IMR-90 (cell line): Measurements from ENCODE around the gene PLCG1. TPM values are rescaled to one million over a fixed set of nuclear protein-coding genes. Genes with fewer than 3 reads are reported as not detected.

Experiments
- ATAC-seq: fragments of 200-7000 bp; cut with Tn5 transposase; 2 replicates; pipeline ENCODE4 v1.9.1; 2020; ENCODE audit warnings: low read depth, mild to moderate bottlenecking, moderate library complexity
- BruUV-seq: library from RNA; stranded (reverse); fragments of 400-500 nt; replicated peaks from 2 replicates; lab custom pipeline; 2021; lab: Mats Ljungman, UMichigan
- CTCF ChIA-PET: fragments of 300-600 bp; formaldehyde crosslinking; extraction: SDS; loops from one replicate; lab custom pipeline; 2021; ENCODE audit warnings: antibody characterized with exemption; lab: Yijun Ruan, JAX
- POLR2A ChIA-PET: fragments of 300-600 bp; sonication (Branson Sonifier 250); formaldehyde crosslinking; loops from one replicate; lab custom pipeline; 2022; ENCODE audit warnings: antibody characterized with exemption; ENCODE audit not compliant: unreplicated experiment; lab: Charles Lee
- DNase-seq: peaks from one replicate; pipeline ENCODE4 v3.0.0; 2013
- H2AFZ ChIP-seq: replicated peaks from 2 replicates; pipeline ENCODE3; 2013; ENCODE audit warnings: low read length, mild to moderate bottlenecking; ENCODE audit not compliant: poor library complexity
- H2AK5ac ChIP-seq: 2 replicates; pipeline ENCODE4 v1.6.1; 2013; ENCODE audit warnings: low read depth, low read length, inconsistent platforms
- H2AK9ac ChIP-seq: replicated peaks from 2 replicates; pipeline ENCODE3; 2013; ENCODE audit warnings: mild to moderate bottlenecking, low read depth, low read length, moderate library complexity; ENCODE audit not compliant: poor library complexity
- H2BK120ac ChIP-seq: 2 replicates; pipeline ENCODE4 v1.6.1; 2013; ENCODE audit warnings: low read depth, low read length, inconsistent platforms
- H2BK15ac ChIP-seq: 3 replicates; pipeline ENCODE4 v1.6.1; 2013; ENCODE audit warnings: low read depth, low read length, inconsistent platforms
- H2BK20ac ChIP-seq: 2 replicates; pipeline ENCODE4 v1.6.1; 2013; ENCODE audit warnings: low read depth, mild to moderate bottlenecking, inconsistent platforms, low read length, moderate library complexity
- H2BK5ac ChIP-seq: 2 replicates; pipeline ENCODE4 v1.6.1; 2013; ENCODE audit warnings: mild to moderate bottlenecking, low read depth, low read length, inconsistent platforms; ENCODE audit not compliant: poor library complexity, severe bottlenecking
- H3K14ac ChIP-seq: replicated peaks from 2 replicates; pipeline ENCODE4 v1.6.1; 2013; ENCODE audit warnings: low read depth, low read length, inconsistent platforms
- H3K18ac ChIP-seq: 2 replicates; pipeline ENCODE4 v1.6.1; 2013; ENCODE audit warnings: low read depth, low read length, control low read depth
- H3K23ac ChIP-seq: 2 replicates; pipeline ENCODE4 v1.6.1; 2013; ENCODE audit warnings: low read depth, low read length, inconsistent platforms
- H3K27ac ChIP-seq: 2 replicates; pipeline ENCODE4 v1.5.1; 2013; ENCODE audit warnings: mild to moderate bottlenecking, control low read depth, low read length; ENCODE audit not compliant: insufficient read depth
- H3K27me3 ChIP-seq: 2 replicates; pipeline ENCODE4 v1.6.1; 2013; ENCODE audit warnings: low read length; ENCODE audit not compliant: control insufficient read depth, insufficient read depth
- H3K36me3 ChIP-seq: 2 replicates; pipeline ENCODE4 v1.6.1; 2013; ENCODE audit warnings: low read length, mixed read lengths; ENCODE audit not compliant: control insufficient read depth, insufficient read depth
- H3K4ac ChIP-seq: 2 replicates; pipeline ENCODE4 v1.6.1; 2013; ENCODE audit warnings: low read depth, low read length, inconsistent platforms
- H3K4me1 ChIP-seq: 2 replicates; pipeline ENCODE4 v1.6.1; 2013; ENCODE audit warnings: low read length, mixed read lengths; ENCODE audit not compliant: control insufficient read depth, insufficient read depth
- H3K4me2 ChIP-seq: 2 replicates; pipeline ENCODE4 v1.6.1; 2013; ENCODE audit warnings: low read depth, mild to moderate bottlenecking, control low read depth, low read length, moderate library complexity
- H3K4me3 ChIP-seq: 2 replicates; pipeline ENCODE4 v1.5.1; 2013; ENCODE audit warnings: low read depth, mild to moderate bottlenecking, control low read depth, low read length, moderate library complexity; ENCODE audit not compliant: insufficient read depth
- H3K56ac ChIP-seq: 2 replicates; pipeline ENCODE4 v1.6.1; 2013; ENCODE audit warnings: low read length, inconsistent platforms; ENCODE audit not compliant: insufficient read depth; ENCODE audit errors: extremely low read depth
- H3K79me1 ChIP-seq, 2 experiments: 2 replicates each; pipeline ENCODE4 v1.6.1; 2013; ENCODE audit warnings: low read length in 2 of 2, inconsistent platforms in 1 of 2, low read depth in 1 of 2
- H3K9ac ChIP-seq: 2 replicates; pipeline ENCODE4 v1.6.1; 2013; ENCODE audit warnings: low read depth, low read length, control low read depth
- H3K9me1 ChIP-seq: 2 replicates; pipeline ENCODE4 v1.6.1; 2013; ENCODE audit warnings: low read length, inconsistent platforms; ENCODE audit not compliant: insufficient read depth
- H3K9me3 ChIP-seq: 2 replicates; pipeline ENCODE4 v1.6.1; 2013; ENCODE audit warnings: low read length; ENCODE audit not compliant: control insufficient read depth, insufficient read depth
- H4K20me1 ChIP-seq: 2 replicates; pipeline ENCODE4 v1.6.1; 2013; ENCODE audit warnings: low read length, inconsistent platforms; ENCODE audit not compliant: insufficient read depth
- H4K5ac ChIP-seq: 2 replicates; pipeline ENCODE4 v1.6.1; 2013; ENCODE audit warnings: mild to moderate bottlenecking, low read depth, low read length, control low read depth
- H4K8ac ChIP-seq, 2 experiments: 2 replicates each; pipeline ENCODE4 v1.6.1; 2013; ENCODE audit warnings: low read depth in 2 of 2, low read length in 2 of 2, control low read depth in 1 of 2, inconsistent platforms in 1 of 2
- H4K91ac ChIP-seq: 2 replicates; pipeline ENCODE4 v1.6.1; 2013; ENCODE audit warnings: low read depth, low read length, inconsistent platforms; ENCODE audit not compliant: insufficient read depth
- BHLHE40 ChIP-seq: fragments of 150-350 bp; IDR thresholded peaks from 2 replicates; pipeline ENCODE4 v1.6.1; 2016; ENCODE audit warnings: mild to moderate bottlenecking, low read depth, low read length
- CEBPB ChIP-seq: IDR thresholded peaks from 2 replicates; pipeline ENCODE4 v1.6.1; 2012; ENCODE audit warnings: low read depth, low read length, improper control_type of control experiment
- CHD1 ChIP-seq: IDR thresholded peaks from 2 replicates; pipeline ENCODE4 v1.6.1; 2012; ENCODE audit warnings: low read depth, low read length, improper control_type of control experiment
- FOS ChIP-seq: fragments of 150-350 bp; IDR thresholded peaks from 2 replicates; pipeline ENCODE4 v1.6.1; 2016; ENCODE audit warnings: low read depth, low read length
- MAFK ChIP-seq: IDR thresholded peaks from 2 replicates; pipeline ENCODE4 v1.6.1; 2012; ENCODE audit warnings: low read depth, low read length, improper control_type of control experiment
- MXI1 ChIP-seq: IDR thresholded peaks from 2 replicates; pipeline ENCODE4 v1.6.1; 2012; ENCODE audit warnings: low read depth, mild to moderate bottlenecking, low read length, moderate library complexity, borderline replicate concordance
- NFE2L2 ChIP-seq: fragments of 150-350 bp; IDR thresholded peaks from 2 replicates; pipeline ENCODE4 v1.6.1; 2016; ENCODE audit warnings: low read depth, mild to moderate bottlenecking, low read length
- POLR2A ChIP-seq: IDR thresholded peaks from 2 replicates; pipeline ENCODE4 v1.6.1; 2012; ENCODE audit warnings: mild to moderate bottlenecking, low read depth, low read length
- RAD21 ChIP-seq: IDR thresholded peaks from 2 replicates; pipeline ENCODE4 v1.6.1; 2012; ENCODE audit warnings: low read length, improper control_type of control experiment
- RCOR1 ChIP-seq: IDR thresholded peaks from 2 replicates; pipeline ENCODE4 v1.6.1; 2012; ENCODE audit warnings: mild to moderate bottlenecking, low read length, improper control_type of control experiment; ENCODE audit not compliant: insufficient replicate concordance
- RFX5 ChIP-seq: IDR thresholded peaks from 2 replicates; pipeline ENCODE4 v1.8.0; 2012; ENCODE audit warnings: low read depth, mild to moderate bottlenecking, low read length, moderate library complexity
- SMC3 ChIP-seq: fragments of 150-350 bp; IDR thresholded peaks from 2 replicates; pipeline ENCODE4 v1.6.1; 2016; ENCODE audit warnings: low read depth, mild to moderate bottlenecking, antibody characterized with exemption, low read length, moderate library complexity
- WGBS, 2 experiments: methylation state at CpG; one replicate each; pipeline versions ENCODE4 v1.1.5 to v1.1.7; 2013; ENCODE audit warnings: missing lambda C conversion rate in 2 of 2; ENCODE audit not compliant: insufficient read length in 1 of 2; ENCODE audit errors: extremely low coverage in 2 of 2; 5-methylcytosine and 5-hydroxymethylcytosine counted together
- dilution Hi-C: fragments of 300-500 bp; cut with HindIII; formaldehyde crosslinking; loops from one replicate; pipeline ENCODE4 v1.14.3; 2018; ENCODE audit warnings: low sequenced_read_pairs; ENCODE audit not compliant: unreplicated experiment
- in situ Hi-C: fragments of 300-500 bp; cut with MboI; formaldehyde crosslinking; loops from 3 replicates; pipeline ENCODE4 v1.14.3; 2019; ENCODE audit warnings: low sequenced_read_pairs, inconsistent platforms, mixed read lengths
- intact Hi-C: fragments of 100-400 bp; cut with micrococcal nuclease; formaldehyde crosslinking; loops from 2 replicates; pipeline ENCODE4 v1.10.0; 2022
- polyA plus RNA-seq, 3 experiments: library from polyadenylated mRNA; depleted of rRNA; stranded (reverse); fragments of >200 nt; gene quantifications; 2 replicates each; pipeline ENCODE4 v1.2.3, GENCODE V29; 2012; ENCODE audit warnings: low replicate concordance in 1 of 3
- total RNA-seq: library from RNA; depleted of rRNA; stranded (reverse); fragments of >200 nt; gene quantifications from 2 replicates; pipeline ENCODE4 v1.2.3, GENCODE V29; 2012
- TF ChIP-seq, protein P1 (sequence below): conservative IDR thresholded peaks from 2 replicates; pipeline ENCODE4 v1.5.1; 2012; ENCODE audit warnings: mild to moderate bottlenecking, low read depth, low read length, improper control_type of control experiment
- TF ChIP-seq, protein P2 (sequence below): fragments of 150-350 bp; IDR thresholded peaks from 2 replicates; pipeline ENCODE4 v1.6.1; 2016; ENCODE audit warnings: low read depth, mild to moderate bottlenecking, low read length, moderate library complexity, borderline replicate concordance
- TF ChIP-seq, protein P3 (sequence below): fragments of 150-350 bp; IDR thresholded peaks from 2 replicates; pipeline ENCODE4 v1.6.1; 2017; ENCODE audit warnings: mild to moderate bottlenecking, antibody characterized with exemption, low read length, low read depth

The PLCG1 gene
- total and polyA plus RNA-seq, 2 of the 4 experiments (the other 2 are of a cell fraction): 59.1 to 69.1 TPM

DNA sequence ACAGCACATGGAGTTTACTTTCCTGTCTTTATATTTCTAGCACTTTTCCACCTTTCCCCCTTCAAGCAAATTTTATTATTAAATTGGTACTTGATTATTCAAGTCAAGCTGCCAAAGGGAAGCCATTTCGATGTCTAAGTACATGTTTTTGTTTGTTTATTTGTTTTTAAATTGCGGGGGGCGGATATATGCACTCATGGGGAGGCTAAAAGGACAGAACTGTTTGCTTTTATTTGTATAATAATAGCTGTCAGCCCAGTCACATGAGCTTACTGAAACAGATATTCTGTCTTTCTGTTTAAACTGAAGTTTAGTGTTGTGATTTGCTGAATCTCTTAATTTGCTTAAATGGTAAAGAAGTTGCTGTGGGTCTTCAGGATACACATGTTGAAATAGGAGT lies 49.6 kb upstream of the PLCG1 start:
- POLR2A ChIA-PET: no interaction called here
- Histone ChIP-seq H3K14ac (no peak overlapping the region), H4K5ac (no peak overlapping the region), H3K23ac (no peak overlapping the region), H2BK5ac (no peak overlapping the region), H3K9me1 (peaks cover 5% of the 10 kb centered on the region; the same call in 1 of the 2 replicates), H4K91ac (no peak overlapping the region), H2AK5ac (no peak overlapping the region), H3K27ac (no peak overlapping the region), H3K4ac (no peak overlapping the region), H3K36me3 (peaks cover 35% of the 10 kb centered on the region), H2AK9ac (no peak overlapping the region), H2BK20ac (no peak overlapping the region), H3K4me2 (no peak overlapping the region), H2BK15ac (no peak overlapping the region), H2BK120ac (no peak overlapping the region), H4K8ac (no peak overlapping the region), H3K18ac (no peak overlapping the region), H3K27me3 (no peaks in the 10 kb centered on the region), H3K9me3 (no peaks in the 10 kb centered on the region), H3K79me1 (peaks cover 24 to 36% of the 10 kb centered on the region in 2 experiments), H3K9ac (no peak overlapping the region), H3K4me1 (peaks cover 3% of the 10 kb centered on the region; the same call in 1 of the 2 replicates), H3K4me3 (no peak overlapping the region), H2AFZ (no peak overlapping the region), H3K56ac (no peak overlapping the region), H4K20me1 (peaks cover 8% of the 10 kb centered on the region; the same call in 1 of the 2 replicates)
- DNase-seq (no peak), ATAC-seq (no peak)
- BruUV-seq: no TSS peak
- TF ChIP-seq, protein P1, sequence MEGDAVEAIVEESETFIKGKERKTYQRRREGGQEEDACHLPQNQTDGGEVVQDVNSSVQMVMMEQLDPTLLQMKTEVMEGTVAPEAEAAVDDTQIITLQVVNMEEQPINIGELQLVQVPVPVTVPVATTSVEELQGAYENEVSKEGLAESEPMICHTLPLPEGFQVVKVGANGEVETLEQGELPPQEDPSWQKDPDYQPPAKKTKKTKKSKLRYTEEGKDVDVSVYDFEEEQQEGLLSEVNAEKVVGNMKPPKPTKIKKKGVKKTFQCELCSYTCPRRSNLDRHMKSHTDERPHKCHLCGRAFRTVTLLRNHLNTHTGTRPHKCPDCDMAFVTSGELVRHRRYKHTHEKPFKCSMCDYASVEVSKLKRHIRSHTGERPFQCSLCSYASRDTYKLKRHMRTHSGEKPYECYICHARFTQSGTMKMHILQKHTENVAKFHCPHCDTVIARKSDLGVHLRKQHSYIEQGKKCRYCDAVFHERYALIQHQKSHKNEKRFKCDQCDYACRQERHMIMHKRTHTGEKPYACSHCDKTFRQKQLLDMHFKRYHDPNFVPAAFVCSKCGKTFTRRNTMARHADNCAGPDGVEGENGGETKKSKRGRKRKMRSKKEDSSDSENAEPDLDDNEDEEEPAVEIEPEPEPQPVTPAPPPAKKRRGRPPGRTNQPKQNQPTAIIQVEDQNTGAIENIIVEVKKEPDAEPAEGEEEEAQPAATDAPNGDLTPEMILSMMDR: no peak
- no peak for TF ChIP-seq FOS
- no peak for TF ChIP-seq BHLHE40
- TF ChIP-seq, protein P2, sequence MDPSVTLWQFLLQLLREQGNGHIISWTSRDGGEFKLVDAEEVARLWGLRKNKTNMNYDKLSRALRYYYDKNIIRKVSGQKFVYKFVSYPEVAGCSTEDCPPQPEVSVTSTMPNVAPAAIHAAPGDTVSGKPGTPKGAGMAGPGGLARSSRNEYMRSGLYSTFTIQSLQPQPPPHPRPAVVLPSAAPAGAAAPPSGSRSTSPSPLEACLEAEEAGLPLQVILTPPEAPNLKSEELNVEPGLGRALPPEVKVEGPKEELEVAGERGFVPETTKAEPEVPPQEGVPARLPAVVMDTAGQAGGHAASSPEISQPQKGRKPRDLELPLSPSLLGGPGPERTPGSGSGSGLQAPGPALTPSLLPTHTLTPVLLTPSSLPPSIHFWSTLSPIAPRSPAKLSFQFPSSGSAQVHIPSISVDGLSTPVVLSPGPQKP: no peak
- no peak for TF ChIP-seq CEBPB
- no peak for TF ChIP-seq NFE2L2
- no peak for TF ChIP-seq RCOR1
- TF ChIP-seq POLR2A: no peak
- no peak for TF ChIP-seq RFX5
- TF ChIP-seq, protein P3, sequence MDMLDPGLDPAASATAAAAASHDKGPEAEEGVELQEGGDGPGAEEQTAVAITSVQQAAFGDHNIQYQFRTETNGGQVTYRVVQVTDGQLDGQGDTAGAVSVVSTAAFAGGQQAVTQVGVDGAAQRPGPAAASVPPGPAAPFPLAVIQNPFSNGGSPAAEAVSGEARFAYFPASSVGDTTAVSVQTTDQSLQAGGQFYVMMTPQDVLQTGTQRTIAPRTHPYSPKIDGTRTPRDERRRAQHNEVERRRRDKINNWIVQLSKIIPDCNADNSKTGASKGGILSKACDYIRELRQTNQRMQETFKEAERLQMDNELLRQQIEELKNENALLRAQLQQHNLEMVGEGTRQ: no peak
- TF ChIP-seq MAFK: no peak
- no peak for TF ChIP-seq MXI1
- no peak for TF ChIP-seq RAD21
- TF ChIP-seq SMC3: no peak
- TF ChIP-seq CHD1: no peak
- intact Hi-C loops (no loop called here), dilution Hi-C loops (no loop called here), in situ Hi-C loops (no loop called here)
- WGBS, 2 experiments: 100% methylated on average over 2 of the region's 3 CpGs; no CpG with 5 or more reads in 1 of the 2 experiments
- CTCF ChIA-PET: no interaction called here
